Keratinocyte (primary cell): ENCODE results near the gene CAPN14. TPM values are rescaled to one million over a fixed set of nuclear protein-coding genes. Genes with fewer than 3 reads are reported as not detected.

ENCODE experiments used
- DNase-seq: peaks from one replicate; pipeline ENCODE4 v3.0.0-alpha.2; 2011; ENCODE audit warnings: low read depth, missing footprints, low spot score
- FAIRE-seq: peaks from 2 replicates; lab custom pipeline; 2011; peaks lifted over from hg19 to GRCh38; lab: Jason Lieb, UNC
- H2AFZ ChIP-seq: 2 replicates; pipeline ENCODE4 v1.6.0; 2012; ENCODE audit warnings: low read length, control low read depth, inconsistent platforms; ENCODE audit not compliant: control insufficient read depth
- H3K27ac ChIP-seq: 2 replicates; pipeline ENCODE4 v1.5.1; 2011; ENCODE audit warnings: low read length; ENCODE audit not compliant: control insufficient read depth, insufficient read depth
- H3K27me3 ChIP-seq: 3 replicates; pipeline ENCODE4 v1.6.0; 2011; ENCODE audit warnings: low read length; ENCODE audit not compliant: control insufficient read depth, insufficient read depth; ENCODE audit errors: extremely low read depth
- H3K36me3 ChIP-seq, 2 experiments: 2 replicates in 1 of 2; 3 replicates in 1 of 2; pipeline ENCODE4 v1.5.1; 2011; ENCODE audit warnings: low read length in 2 of 2, mild to moderate bottlenecking in 1 of 2; ENCODE audit not compliant: control insufficient read depth in 2 of 2, insufficient read depth in 2 of 2; ENCODE audit errors: extremely low read depth in 1 of 2
- H3K4me1 ChIP-seq: 3 replicates; pipeline ENCODE4 v1.5.1; 2011; ENCODE audit warnings: low read length; ENCODE audit not compliant: control insufficient read depth, insufficient read depth; ENCODE audit errors: extremely low read depth
- H3K4me2 ChIP-seq: 3 replicates; pipeline ENCODE4 v1.6.0; 2011; ENCODE audit warnings: low read depth, low read length; ENCODE audit not compliant: control insufficient read depth, insufficient read depth; ENCODE audit errors: extremely low read depth
- H3K4me3 ChIP-seq, 3 experiments: fragments of 200-600 bp in 1 of 3; sonication (generic) in 1 of 3; 2 replicates in 2 of 3; 3 replicates in 1 of 3; pipeline ENCODE4 v1.5.1; 2011 to 2016; ENCODE audit warnings: low read length in 3 of 3, mild to moderate bottlenecking in 3 of 3, control low read depth in 2 of 3, inconsistent platforms in 1 of 3, low read depth in 1 of 3, mixed read lengths in 1 of 3, mixed run types in 1 of 3, moderate library complexity in 1 of 3; ENCODE audit not compliant: control insufficient read depth in 2 of 3, insufficient read depth in 2 of 3; ENCODE audit errors: extremely low read depth in 1 of 3
- H3K79me2 ChIP-seq: 2 replicates; pipeline ENCODE4 v1.6.0; 2012; ENCODE audit warnings: low read length; ENCODE audit not compliant: control insufficient read depth, insufficient read depth
- H3K9ac ChIP-seq: 3 replicates; pipeline ENCODE4 v1.6.0; 2011; ENCODE audit warnings: low read length; ENCODE audit not compliant: control insufficient read depth, insufficient read depth; ENCODE audit errors: extremely low read depth
- H3K9me1 ChIP-seq: 3 replicates; pipeline ENCODE4 v1.6.0; 2011; ENCODE audit warnings: low read length; ENCODE audit not compliant: control insufficient read depth, insufficient read depth; ENCODE audit errors: extremely low read depth
- H3K9me3 ChIP-seq: 2 replicates; pipeline ENCODE4 v1.5.1; 2012; ENCODE audit warnings: low read depth, low read length; ENCODE audit not compliant: control insufficient read depth
- H4K20me1 ChIP-seq: 3 replicates; pipeline ENCODE4 v1.6.0; 2011; ENCODE audit warnings: low read length; ENCODE audit not compliant: control insufficient read depth, insufficient read depth; ENCODE audit errors: extremely low read depth
- EZH2 ChIP-seq: IDR thresholded peaks from one replicate; pipeline ENCODE4 v1.6.1; 2012; ENCODE audit warnings: inconsistent platforms, mild to moderate bottlenecking, low read length, moderate library complexity
- dilution Hi-C: fragments of 300-500 bp; cut with MboI; formaldehyde crosslinking; loops from one replicate; pipeline ENCODE4 v1.7.0; 2020; ENCODE audit warnings: low sequenced_read_pairs; ENCODE audit not compliant: extremely low pct_ligation_motif_present
- polyA plus RNA-seq, 5 experiments: library from polyadenylated mRNA; depleted of rRNA in 3 of 5; stranded (reverse) in 3 of 5; stranded (forward) in 1 of 5; unstranded in 1 of 5; fragments of >200 nt; gene quantifications; 1 replicate in 1 of 5; 2 replicates in 3 of 5; 3 replicates in 1 of 5; pipeline versions ENCODE4 v1.2.1 to v1.2.3, GENCODE V29; 2011 to 2012; ENCODE audit warnings: missing spikeins in 2 of 5, low read depth in 1 of 5, low replicate concordance in 1 of 5
- TF ChIP-seq, protein P1 (sequence below), 3 experiments: IDR thresholded peaks in 1 of 3; conservative IDR thresholded peaks in 1 of 3; optimal IDR thresholded peaks in 1 of 3; 2 replicates in 2 of 3; 3 replicates in 1 of 3; pipeline versions ENCODE3 to v1.5.1; 2011; ENCODE audit warnings: low read length in 3 of 3, mild to moderate bottlenecking in 3 of 3, moderate library complexity in 2 of 3, control low read depth in 1 of 3, inconsistent platforms in 1 of 3; ENCODE audit not compliant: insufficient read depth in 2 of 3; ENCODE audit errors: extremely low read depth in 1 of 3

The CAPN14 gene
- polyA plus RNA-seq, 1 donor (not counting 4 experiments of a cell fraction or from before 2014, with no cell fraction given) = 1.1 TPM

DNA sequence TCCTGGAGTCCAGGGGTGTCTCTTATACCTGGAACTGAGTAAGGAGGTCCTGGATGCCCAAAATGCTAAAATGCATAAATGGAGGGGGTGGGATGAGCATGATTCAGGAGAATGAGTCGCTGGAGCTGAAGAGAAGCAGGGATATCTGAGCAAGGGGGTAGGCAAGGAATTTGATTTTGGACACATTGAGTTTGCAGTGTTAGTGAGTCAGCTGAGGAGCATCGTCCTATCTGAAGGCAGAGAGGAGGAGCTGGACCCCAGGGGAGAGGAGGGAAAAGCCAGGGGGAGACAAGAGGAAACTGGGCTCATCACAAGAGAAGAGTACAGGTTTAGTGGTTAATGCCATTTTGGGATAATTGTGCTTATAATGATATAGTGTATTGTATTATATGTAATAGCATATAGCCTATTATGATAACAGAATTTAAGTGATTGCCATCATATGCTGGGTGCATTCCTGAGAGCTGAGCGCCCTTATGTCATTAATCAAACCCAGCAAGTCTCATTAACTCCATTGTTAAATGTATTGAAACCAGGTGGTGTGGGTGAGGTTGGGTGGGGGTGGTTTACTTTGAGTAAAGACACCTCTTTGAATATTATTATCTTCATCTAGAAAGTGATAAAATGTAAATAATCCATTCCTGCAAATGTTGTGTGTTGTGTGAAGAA lies 29.0 kb upstream of the CAPN14 start:
- Histone ChIP-seq H3K4me2 (no peak overlapping the region), H4K20me1 (no peaks in the 10 kb centered on the region), H3K9me1 (no peaks in the 10 kb centered on the region), H3K27ac (no peak overlapping the region), H3K36me3 (no peaks in the 10 kb centered on the region), H3K9me3 (no peaks in the 10 kb centered on the region), H3K4me3 (no peak overlapping the region), H3K4me1 (no peaks in the 10 kb centered on the region), H3K9ac (no peak overlapping the region), H3K27me3 (no peaks in the 10 kb centered on the region), H3K79me2 (no peaks in the 10 kb centered on the region), H2AFZ (no peak overlapping the region)
- TF ChIP-seq, protein P1, sequence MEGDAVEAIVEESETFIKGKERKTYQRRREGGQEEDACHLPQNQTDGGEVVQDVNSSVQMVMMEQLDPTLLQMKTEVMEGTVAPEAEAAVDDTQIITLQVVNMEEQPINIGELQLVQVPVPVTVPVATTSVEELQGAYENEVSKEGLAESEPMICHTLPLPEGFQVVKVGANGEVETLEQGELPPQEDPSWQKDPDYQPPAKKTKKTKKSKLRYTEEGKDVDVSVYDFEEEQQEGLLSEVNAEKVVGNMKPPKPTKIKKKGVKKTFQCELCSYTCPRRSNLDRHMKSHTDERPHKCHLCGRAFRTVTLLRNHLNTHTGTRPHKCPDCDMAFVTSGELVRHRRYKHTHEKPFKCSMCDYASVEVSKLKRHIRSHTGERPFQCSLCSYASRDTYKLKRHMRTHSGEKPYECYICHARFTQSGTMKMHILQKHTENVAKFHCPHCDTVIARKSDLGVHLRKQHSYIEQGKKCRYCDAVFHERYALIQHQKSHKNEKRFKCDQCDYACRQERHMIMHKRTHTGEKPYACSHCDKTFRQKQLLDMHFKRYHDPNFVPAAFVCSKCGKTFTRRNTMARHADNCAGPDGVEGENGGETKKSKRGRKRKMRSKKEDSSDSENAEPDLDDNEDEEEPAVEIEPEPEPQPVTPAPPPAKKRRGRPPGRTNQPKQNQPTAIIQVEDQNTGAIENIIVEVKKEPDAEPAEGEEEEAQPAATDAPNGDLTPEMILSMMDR (optimal IDR thresholded peaks at IDR 0.05 in 1 of 3, IDR thresholded peaks at IDR 0.05 in 1 of 3, conservative IDR thresholded peaks at IDR 0.05 in 1 of 3; ENCODE audit: extremely low read depth in 1 of 3, insufficient read depth in 2 of 3, low read length in 3 of 3) = no peak
- TF ChIP-seq EZH2 = no peak
- FAIRE-seq = no peak
- dilution Hi-C loops = no loop called here
- no peak for DNase-seq

DNA sequence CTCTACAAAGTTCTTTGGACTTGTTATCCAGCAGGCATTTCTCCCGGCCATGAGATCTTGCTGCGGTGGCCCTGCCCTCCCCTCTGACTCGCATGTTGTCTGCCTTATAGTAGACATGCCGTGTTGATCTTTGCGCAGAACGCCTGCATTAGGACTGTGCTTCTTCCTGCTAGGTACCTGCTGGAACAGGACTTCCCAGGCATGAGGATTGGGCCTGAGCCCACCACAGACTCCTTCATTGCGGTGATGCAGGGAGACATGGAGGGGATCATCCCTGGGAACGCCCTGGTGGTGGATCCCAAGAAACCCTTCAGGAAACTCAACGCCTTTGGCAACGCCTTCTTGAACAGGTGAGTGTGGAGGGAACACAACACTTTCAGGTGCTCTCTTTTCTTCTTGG lies 26.8 kb upstream of the CAPN14 start:
- no peak overlapping the region for H3K4me2 ChIP-seq
- TF ChIP-seq EZH2 = no peak
- TF ChIP-seq, protein P1 (optimal IDR thresholded peaks at IDR 0.05 in 1 of 3, IDR thresholded peaks at IDR 0.05 in 1 of 3, conservative IDR thresholded peaks at IDR 0.05 in 1 of 3; ENCODE audit: extremely low read depth in 1 of 3, insufficient read depth in 2 of 3, low read length in 3 of 3) = no peak
- H3K9me1 ChIP-seq = no peaks in the 10 kb centered on the region
- H3K4me3 ChIP-seq = no peak overlapping the region
- no peak for DNase-seq
- no peak overlapping the region for H3K9ac ChIP-seq
- H3K27me3 ChIP-seq = no peaks in the 10 kb centered on the region
- H3K4me1 ChIP-seq = peaks cover 9% of the 10 kb centered on the region
- no peak for FAIRE-seq
- dilution Hi-C loops = no loop called here
- H3K79me2 ChIP-seq = no peaks in the 10 kb centered on the region
- H2AFZ ChIP-seq = no peak overlapping the region
- no peaks in the 10 kb centered on the region for H4K20me1 ChIP-seq
- H3K36me3 ChIP-seq = no peaks in the 10 kb centered on the region
- no peak overlapping the region for H3K27ac ChIP-seq
- no peaks in the 10 kb centered on the region for H3K9me3 ChIP-seq
